HepG2 (cell line): ENCODE data around the gene NEDD4L. TPM values are rescaled to one million over a fixed set of nuclear protein-coding genes. Genes with fewer than 3 reads are reported as not detected.

ENCODE experiments used
- ATAC-seq: fragments of 200-7000 bp; cut with Tn5 transposase; 3 replicates; pipeline ENCODE4 v1.9.1; 2020; ENCODE audit warnings: mild to moderate bottlenecking, moderate library complexity
- BruUV-seq: library from RNA; stranded (reverse); fragments of 400-500 nt; replicated peaks from 2 replicates; lab custom pipeline; 2021; lab: Mats Ljungman, UMichigan
- CTCF ChIA-PET: fragments of 300-600 bp; formaldehyde crosslinking; extraction: SDS; loops from one replicate; lab custom pipeline; 2021; ENCODE audit warnings: low total read pairs, inconsistent platforms, low intra/inter-chr PET ratio; lab: Yijun Ruan, JAX
- POLR2A ChIA-PET: fragments of 350-600 bp; sonication (Branson Sonifier 250); formaldehyde crosslinking; loops from one replicate; lab custom pipeline; 2020; ENCODE audit warnings: antibody characterized with exemption, inconsistent platforms; lab: Yijun Ruan, JAX
- DNase-seq: peaks from one replicate; pipeline ENCODE4 v3.0.0-alpha.2; 2015; ENCODE audit warnings: low spot score
- FAIRE-seq: peaks from 3 replicates; lab custom pipeline; 2011; peaks lifted over from hg19 to GRCh38; lab: Jason Lieb, UNC
- H2AFZ ChIP-seq: one replicate; pipeline ENCODE4 v1.6.1; 2011; ENCODE audit warnings: low read length, inconsistent platforms
- H3K27ac ChIP-seq: fragments of 300-600 bp; 3 replicates; pipeline ENCODE4 v1.8.0; 2011; ENCODE audit warnings: mixed run types, mild to moderate bottlenecking, mixed read lengths, low read length, inconsistent platforms; ENCODE audit not compliant: insufficient read depth; ENCODE audit errors: extremely low read length
- H3K27me3 ChIP-seq, 2 experiments: fragments of 200-600 bp in 1 of 2; 2 replicates in 1 of 2; 3 replicates in 1 of 2; pipeline versions ENCODE4 v1.6.0 to v1.8.0; 2011; ENCODE audit warnings: low read length in 2 of 2, mild to moderate bottlenecking in 2 of 2, moderate library complexity in 2 of 2, inconsistent platforms in 1 of 2; ENCODE audit not compliant: insufficient read depth in 2 of 2, control insufficient read depth in 1 of 2
- H3K36me3 ChIP-seq, 2 experiments: fragments of 200-600 bp in 1 of 2; replicated peaks in 1 of 2; 2 replicates in 1 of 2; 3 replicates in 1 of 2; pipeline versions ENCODE4 v1.5.1 to v1.8.0; 2011; ENCODE audit warnings: low read length in 2 of 2, inconsistent platforms in 1 of 2; ENCODE audit not compliant: insufficient read depth in 2 of 2, control insufficient read depth in 1 of 2
- H3K4me1 ChIP-seq: 2 replicates; pipeline ENCODE4 v1.5.1; 2012; ENCODE audit warnings: low read length, inconsistent platforms; ENCODE audit not compliant: insufficient read depth
- H3K4me2 ChIP-seq: 2 replicates; pipeline ENCODE4 v1.6.0; 2011; ENCODE audit warnings: low read depth, low read length, inconsistent platforms
- H3K4me3 ChIP-seq, 3 experiments: fragments of 200-600 bp in 1 of 3; sonication (generic), shearing (Covaris generic) in 1 of 3; replicated peaks in 1 of 3; 2 replicates each; pipeline ENCODE4 v1.5.1; 2011 to 2016; ENCODE audit warnings: low read length in 3 of 3, inconsistent platforms in 2 of 3, low read depth in 2 of 3, mild to moderate bottlenecking in 2 of 3, control low read depth in 1 of 3, mixed read lengths in 1 of 3; ENCODE audit not compliant: insufficient read depth in 1 of 3
- H3K79me2 ChIP-seq: one replicate; pipeline ENCODE4 v1.6.1; 2011; ENCODE audit warnings: low read length, inconsistent platforms; ENCODE audit not compliant: insufficient read depth
- H3K9ac ChIP-seq: 2 replicates; pipeline ENCODE4 v1.6.0; 2011; ENCODE audit warnings: mild to moderate bottlenecking, low read depth, low read length, inconsistent platforms; ENCODE audit not compliant: insufficient read depth
- H3K9me3 ChIP-seq: 2 replicates; pipeline ENCODE4 v1.5.1; 2012; ENCODE audit warnings: mild to moderate bottlenecking, low read length
- H4K20me1 ChIP-seq: 2 replicates; pipeline ENCODE4 v1.6.0; 2011; ENCODE audit warnings: inconsistent platforms, mild to moderate bottlenecking, low read length, moderate library complexity; ENCODE audit not compliant: insufficient read depth
- ELF3 ChIP-seq: IDR thresholded peaks from 2 replicates; pipeline ENCODE4 v1.6.1; 2016; ENCODE audit warnings: missing genetic modification reagents, missing compliant biosample characterization
- JDP2 ChIP-seq: sonication (generic); formaldehyde crosslinking; IDR thresholded peaks from 2 replicates; pipeline ENCODE4 v1.8.1; 2022; ENCODE audit warnings: missing genetic modification reagents, borderline replicate concordance
- KLF15 ChIP-seq: sonication (generic); formaldehyde crosslinking; IDR thresholded peaks from 2 replicates; pipeline ENCODE4 v1.8.1; 2023; ENCODE audit warnings: borderline replicate concordance, mild to moderate bottlenecking, inconsistent platforms, missing genetic modification reagents, mixed read lengths
- MYPOP ChIP-seq: sonication (generic); formaldehyde crosslinking; IDR thresholded peaks from 2 replicates; pipeline ENCODE4 v1.8.1; 2023; ENCODE audit warnings: mild to moderate bottlenecking, moderate library complexity, missing genetic modification reagents
- POLR2G ChIP-seq: fragments of 200-400 bp; formaldehyde crosslinking; IDR thresholded peaks from 2 replicates; pipeline ENCODE4 v1.6.1; 2018; ENCODE audit warnings: mild to moderate bottlenecking, low read depth, low read length, moderate library complexity
- RBM22 ChIP-seq: fragments of 200-400 bp; formaldehyde crosslinking; optimal IDR thresholded peaks from 2 replicates; pipeline ENCODE3; 2017; ENCODE audit warnings: mild to moderate bottlenecking, low read length, moderate library complexity
- SRSF9 ChIP-seq: fragments of 200-400 bp; formaldehyde crosslinking; IDR thresholded peaks from 2 replicates; pipeline ENCODE4 v1.6.1; 2018; ENCODE audit warnings: borderline replicate concordance, mild to moderate bottlenecking, low read depth, low read length; ENCODE audit not compliant: insufficient read depth, poor library complexity, severe bottlenecking
- ZMAT3 ChIP-seq: sonication (generic); formaldehyde crosslinking; conservative IDR thresholded peaks from 2 replicates; pipeline ENCODE4 v1.7.0; 2021; ENCODE audit warnings: missing genetic modification reagents
- ZNF3 ChIP-seq: IDR thresholded peaks from 2 replicates; pipeline ENCODE4 v1.7.0; 2017; ENCODE audit warnings: inconsistent platforms
- ZNF430 ChIP-seq: sonication (generic); formaldehyde crosslinking; IDR thresholded peaks from 2 replicates; pipeline ENCODE4 v1.9.0; 2021; ENCODE audit warnings: mild to moderate bottlenecking, missing genetic modification reagents
- ZNF460 ChIP-seq: sonication (generic); formaldehyde crosslinking; IDR thresholded peaks from 2 replicates; pipeline ENCODE4 v1.5.1; 2020; ENCODE audit warnings: missing genetic modification reagents, mild to moderate bottlenecking, borderline replicate concordance
- ZSCAN30 ChIP-seq: sonication (generic); formaldehyde crosslinking; IDR thresholded peaks from 2 replicates; pipeline ENCODE4 v1.5.0; 2020; ENCODE audit warnings: mild to moderate bottlenecking, missing genetic modification reagents
- WGBS: methylation state at CpG from one replicate; pipeline ENCODE4 v1.1.6; 2017; ENCODE audit warnings: low lambda C conversion rate; 5-methylcytosine and 5-hydroxymethylcytosine counted together
- in situ Hi-C: cut with HindIII; loops from 2 replicates; pipeline ENCODE4 v1.10.0; 2017; ENCODE audit warnings: low pct_unique_long_range_greater_than_20kb; ENCODE audit not compliant: extremely low pct_ligation_motif_present
- intact Hi-C: fragments of 100-400 bp; cut with micrococcal nuclease; formaldehyde crosslinking; loops from one replicate; pipeline ENCODE4 v1.10.0; 2022; ENCODE audit not compliant: unreplicated experiment
- polyA plus RNA-seq, 8 experiments: library from polyadenylated mRNA; depleted of rRNA in 3 of 8; stranded (reverse) in 7 of 8; unstranded in 1 of 8; fragments of >200 nt; fragmentation: Illumina TruSeq in 4 of 8; extraction: Trizol in 4 of 8; gene quantifications; 2 replicates each; pipeline versions ENCODE4 v1.2.1 to v1.2.3, GENCODE V29; 2011 to 2016; ENCODE audit warnings: low read depth in 4 of 8, missing spikeins in 1 of 8, mixed read lengths in 1 of 8; ENCODE audit not compliant: insufficient read depth in 1 of 8
- total RNA-seq, 5 experiments: library from RNA; depleted of rRNA; stranded (reverse); fragments of >200 nt; fragmentation: Illumina TruSeq; extraction: Trizol; gene quantifications; 2 replicates each; pipeline ENCODE4 v1.2.3, GENCODE V29; 2016; ENCODE audit warnings: low read depth in 1 of 5
- TF ChIP-seq, protein P1 (sequence below): sonication (generic); formaldehyde crosslinking; IDR thresholded peaks from 2 replicates; pipeline ENCODE4 v1.9.0; 2021; ENCODE audit warnings: missing genetic modification reagents, mild to moderate bottlenecking, borderline replicate concordance

The NEDD4L gene
- total and polyA plus RNA-seq, 2 of the 13 experiments (the other 11 are each of a cell fraction or from before 2014, with no cell fraction given), result 168 to 390 TPM

GRCh38 chr18:58047556-58047882 lies 3.5 kb downstream of the NEDD4L start (continued):
- TF ChIP-seq, protein P1, sequence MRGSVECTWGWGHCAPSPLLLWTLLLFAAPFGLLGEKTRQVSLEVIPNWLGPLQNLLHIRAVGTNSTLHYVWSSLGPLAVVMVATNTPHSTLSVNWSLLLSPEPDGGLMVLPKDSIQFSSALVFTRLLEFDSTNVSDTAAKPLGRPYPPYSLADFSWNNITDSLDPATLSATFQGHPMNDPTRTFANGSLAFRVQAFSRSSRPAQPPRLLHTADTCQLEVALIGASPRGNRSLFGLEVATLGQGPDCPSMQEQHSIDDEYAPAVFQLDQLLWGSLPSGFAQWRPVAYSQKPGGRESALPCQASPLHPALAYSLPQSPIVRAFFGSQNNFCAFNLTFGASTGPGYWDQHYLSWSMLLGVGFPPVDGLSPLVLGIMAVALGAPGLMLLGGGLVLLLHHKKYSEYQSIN, result no peak
- no peak for TF ChIP-seq MYPOP (CRISPR knock-in tag)
- 0 out of 2 replicates have a peak, but pooled peaks have one; percentile 8 for TF ChIP-seq ELF3 (CRISPR knock-in tag)
- no peak for TF ChIP-seq ZNF3 (CRISPR knock-in tag)
- no peak for TF ChIP-seq KLF15 (CRISPR knock-in tag)
- TF ChIP-seq JDP2 (CRISPR knock-in tag), result no peak
- no peak for TF ChIP-seq ZNF430 (CRISPR knock-in tag)
- no peak for TF ChIP-seq ZSCAN30 (CRISPR knock-in tag)
- no peak for TF ChIP-seq ZNF460 (CRISPR knock-in tag)

DNA sequence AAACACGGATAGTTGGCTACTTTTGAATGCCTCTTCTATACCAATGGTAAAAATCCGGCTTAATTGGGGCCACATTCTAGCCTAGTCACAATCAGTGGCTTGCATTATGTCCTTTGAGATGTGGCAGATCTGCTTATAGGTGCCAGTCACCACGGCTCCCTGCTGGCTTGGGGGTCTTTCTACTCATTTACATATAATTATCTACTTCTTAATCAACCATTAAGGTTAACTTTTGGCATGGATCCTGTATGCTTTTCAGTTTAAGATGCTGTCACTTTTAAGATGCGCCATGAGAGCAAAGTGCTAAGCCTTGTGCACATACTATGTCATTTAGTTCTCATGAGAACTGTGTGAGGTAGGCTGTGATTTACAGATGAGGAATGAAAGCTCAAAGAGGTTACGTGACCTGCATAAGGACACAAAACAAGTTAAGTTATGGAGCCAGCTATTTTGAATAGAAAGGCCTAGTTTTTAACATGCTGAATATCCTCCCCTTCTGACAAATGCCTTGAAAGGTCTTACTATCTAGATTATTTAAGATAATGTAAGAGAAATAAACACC lies 4.1 kb downstream of the NEDD4L start:
- Histone ChIP-seq H3K4me3 (peak overlapping the region; percentile 87 to 96 (median 90)), H2AFZ (no peak overlapping the region), H3K9ac (peak overlapping the region; percentile 89), H3K4me1 (peaks cover 58% of the 10 kb centered on the region), H3K27ac (peak overlapping the region; percentile 83), H3K27me3 (no peaks in the 10 kb centered on the region; a peak in 1 of 5 replicates), H3K9me3 (no peaks in the 10 kb centered on the region), H3K4me2 (peak overlapping the region; percentile 88), H3K79me2 (peaks cover 86% of the 10 kb centered on the region), H4K20me1 (peaks cover 43% of the 10 kb centered on the region), H3K36me3 (peaks cover 3 to 7% of the 10 kb centered on the region in 2 experiments; a peak in 3 of 5 replicates)
- no peak for DNase-seq
- in situ Hi-C loops (loop anchor here (5.0 kb wide), 1 partner anchor 349 kb away; no protein-coding TSS in a partner anchor), intact Hi-C loops (loop anchor here (10.0 kb wide), 1 partner anchor 477 kb away; no protein-coding TSS in a partner anchor)
- 63% methylated on average over 5 of the region's 5 CpGs for WGBS
- POLR2A ChIA-PET, result interaction anchor here (0.8 kb wide), 1 partner anchor 366 kb away, joined by 3 read pairs; no protein-coding TSS in a partner anchor
- no peak for ATAC-seq
- no peak for FAIRE-seq
- BruUV-seq, result no TSS peak
- TF ChIP-seq SRSF9, result no peak
- peak; percentile 55; the same call in 1 of the 2 replicates for TF ChIP-seq POLR2G
- TF ChIP-seq ZMAT3 (CRISPR knock-in tag), result 0 out of 2 replicates have a peak, but pooled peaks have one; percentile 16
- peak; percentile 92 for TF ChIP-seq RBM22
- CTCF ChIA-PET, result no interaction called here
